Osteoblast (primary cell): ENCODE measurements around the gene MED13L. TPM values are rescaled to one million over a fixed set of nuclear protein-coding genes. Genes with fewer than 3 reads are reported as not detected.
"Not testable (repeated sequence)": the region's sequence is repeated elsewhere in the genome, so short reads cannot be mapped to it uniquely, and the experiment has no call there.

Experiments used
- DNase-seq: peaks from one replicate; pipeline ENCODE4 v3.0.0; 2011; ENCODE audit warnings: low spot score, mixed read lengths; ENCODE audit not compliant: insufficient read length; ENCODE audit errors: missing footprints
- H2AFZ ChIP-seq: 2 replicates; pipeline ENCODE4 v1.6.0; 2011; ENCODE audit warnings: mild to moderate bottlenecking, low read length
- H3K27ac ChIP-seq: 2 replicates; pipeline ENCODE4 v1.5.1; 2011; ENCODE audit warnings: mild to moderate bottlenecking, low read depth, low read length, moderate library complexity
- H3K27me3 ChIP-seq: 2 replicates; pipeline ENCODE4 v1.6.0; 2012; ENCODE audit warnings: mild to moderate bottlenecking, control low read depth, inconsistent platforms, low read length, moderate library complexity; ENCODE audit not compliant: insufficient read depth
- H3K36me3 ChIP-seq: 2 replicates; pipeline ENCODE4 v1.5.1; 2011; ENCODE audit warnings: mild to moderate bottlenecking, low read length, control low read depth, moderate library complexity; ENCODE audit not compliant: insufficient read depth
- H3K4me1 ChIP-seq: 2 replicates; pipeline ENCODE4 v1.5.1; 2011; ENCODE audit warnings: mild to moderate bottlenecking, low read length, control low read depth, moderate library complexity; ENCODE audit not compliant: insufficient read depth
- H3K4me2 ChIP-seq: 2 replicates; pipeline ENCODE4 v1.6.0; 2011; ENCODE audit warnings: mild to moderate bottlenecking, low read length; ENCODE audit not compliant: insufficient read depth
- H3K4me3 ChIP-seq: fragments of 200-600 bp; sonication (generic); 3 replicates; pipeline ENCODE4 v1.5.1; 2012; ENCODE audit warnings: mild to moderate bottlenecking, low read length, inconsistent platforms; ENCODE audit not compliant: insufficient read depth
- H3K79me2 ChIP-seq: 2 replicates; pipeline ENCODE4 v1.6.0; 2012; ENCODE audit warnings: mild to moderate bottlenecking, low read length, control low read depth, inconsistent platforms; ENCODE audit not compliant: insufficient read depth
- H3K9me3 ChIP-seq: 2 replicates; pipeline ENCODE4 v1.5.1; 2011; ENCODE audit warnings: low read depth, low read length, control low read depth
- H4K20me1 ChIP-seq: 2 replicates; pipeline ENCODE4 v1.6.0; 2012; ENCODE audit warnings: mild to moderate bottlenecking, low read length, control low read depth; ENCODE audit not compliant: insufficient read depth
- total RNA-seq: library from RNA; depleted of rRNA; stranded (reverse); fragments of >200 nt; gene quantifications from 2 replicates; pipeline ENCODE4 v1.2.3, GENCODE V29; 2012
- TF ChIP-seq, protein P1 (sequence below): IDR thresholded peaks from 2 replicates; pipeline ENCODE4 v1.5.1; 2011; ENCODE audit warnings: mild to moderate bottlenecking, low read depth, low read length, moderate library complexity; ENCODE audit errors: extremely low read depth

MED13L gene
- total RNA-seq, 1 donor = 359 TPM

DNA sequence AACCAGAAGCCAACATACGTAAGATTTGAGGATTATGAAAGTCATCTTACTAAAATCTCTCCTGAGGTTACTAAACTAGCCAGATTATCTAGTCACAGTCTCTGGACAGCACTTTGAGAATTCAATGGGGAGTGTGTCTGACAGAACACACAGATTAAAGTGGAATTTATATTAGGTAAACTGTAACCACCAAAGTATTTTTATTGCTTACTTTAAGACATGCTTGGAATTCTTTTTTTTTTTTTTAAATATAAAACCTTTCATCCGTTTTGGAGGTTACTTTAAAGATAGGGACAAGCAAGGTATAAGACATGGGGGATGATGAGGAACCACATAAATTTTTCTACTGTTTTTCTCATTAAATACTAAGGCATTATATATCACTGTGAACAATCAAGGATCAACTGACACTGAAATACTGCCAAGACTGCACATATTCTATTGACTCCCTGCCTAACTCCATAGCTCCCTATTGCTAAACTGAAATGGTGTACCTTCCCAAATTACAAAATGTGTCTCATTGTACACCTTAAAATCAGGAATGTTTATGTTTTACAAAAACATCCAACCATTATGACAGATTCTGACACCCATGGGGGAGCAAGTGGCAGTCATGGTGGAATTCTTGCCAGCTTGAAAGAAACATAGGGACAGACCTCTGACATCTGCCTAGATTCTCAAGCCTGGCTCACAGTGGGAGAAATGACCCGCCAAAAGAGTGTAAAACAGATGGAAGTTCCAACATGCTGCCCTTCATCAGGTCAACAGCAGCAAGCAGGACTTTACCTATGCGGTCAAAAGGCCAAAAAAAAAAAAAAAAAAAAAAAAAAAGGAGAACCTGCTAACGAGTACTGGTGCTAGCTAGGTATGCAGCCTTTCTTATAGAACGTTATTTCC lies 239.3 kb downstream of the MED13L start:
- peaks cover 22% of the 10 kb centered on the region for H3K4me1 ChIP-seq
- H3K9me3 ChIP-seq = no peaks in the 10 kb centered on the region
- H4K20me1 ChIP-seq = peaks cover 77% of the 10 kb centered on the region
- TF ChIP-seq, protein P1, sequence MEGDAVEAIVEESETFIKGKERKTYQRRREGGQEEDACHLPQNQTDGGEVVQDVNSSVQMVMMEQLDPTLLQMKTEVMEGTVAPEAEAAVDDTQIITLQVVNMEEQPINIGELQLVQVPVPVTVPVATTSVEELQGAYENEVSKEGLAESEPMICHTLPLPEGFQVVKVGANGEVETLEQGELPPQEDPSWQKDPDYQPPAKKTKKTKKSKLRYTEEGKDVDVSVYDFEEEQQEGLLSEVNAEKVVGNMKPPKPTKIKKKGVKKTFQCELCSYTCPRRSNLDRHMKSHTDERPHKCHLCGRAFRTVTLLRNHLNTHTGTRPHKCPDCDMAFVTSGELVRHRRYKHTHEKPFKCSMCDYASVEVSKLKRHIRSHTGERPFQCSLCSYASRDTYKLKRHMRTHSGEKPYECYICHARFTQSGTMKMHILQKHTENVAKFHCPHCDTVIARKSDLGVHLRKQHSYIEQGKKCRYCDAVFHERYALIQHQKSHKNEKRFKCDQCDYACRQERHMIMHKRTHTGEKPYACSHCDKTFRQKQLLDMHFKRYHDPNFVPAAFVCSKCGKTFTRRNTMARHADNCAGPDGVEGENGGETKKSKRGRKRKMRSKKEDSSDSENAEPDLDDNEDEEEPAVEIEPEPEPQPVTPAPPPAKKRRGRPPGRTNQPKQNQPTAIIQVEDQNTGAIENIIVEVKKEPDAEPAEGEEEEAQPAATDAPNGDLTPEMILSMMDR = no peak
- H3K79me2 ChIP-seq = peaks cover 94% of the 10 kb centered on the region
- H3K4me2 ChIP-seq = no peak overlapping the region
- no peaks in the 10 kb centered on the region for H3K27me3 ChIP-seq
- no peak overlapping the region for H3K4me3 ChIP-seq
- no peak overlapping the region for H2AFZ ChIP-seq
- no peaks in the 10 kb centered on the region for H3K36me3 ChIP-seq
- no peak overlapping the region for H3K27ac ChIP-seq
- DNase-seq = peak; percentile 34

DNA sequence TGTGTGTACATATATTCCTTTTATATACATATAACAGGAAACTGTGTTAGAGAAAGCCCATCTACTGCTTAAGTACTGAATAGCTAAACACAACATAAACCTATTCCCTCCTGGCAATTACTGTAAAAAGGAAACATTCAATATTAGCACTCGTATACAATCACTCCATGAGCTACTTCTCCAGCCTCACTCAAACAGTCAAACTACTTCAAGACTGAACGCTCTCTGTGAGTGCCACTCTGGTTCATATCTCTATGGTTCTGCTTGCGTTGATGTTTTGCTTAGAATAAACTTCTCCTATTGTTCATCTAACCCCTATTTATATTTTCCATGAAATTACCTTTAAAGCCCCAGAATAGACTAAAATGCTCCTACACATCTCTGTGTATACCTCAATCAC lies 243.7 kb downstream of the MED13L start:
- Histone ChIP-seq H3K79me2 (peaks cover 85% of the 10 kb centered on the region), H3K27ac (no peak overlapping the region), H3K27me3 (no peaks in the 10 kb centered on the region), H2AFZ (no peak overlapping the region), H3K9me3 (no peaks in the 10 kb centered on the region), H4K20me1 (peaks cover 55% of the 10 kb centered on the region), H3K4me1 (peaks cover 6% of the 10 kb centered on the region), H3K4me3 (no peak overlapping the region), H3K4me2 (no peak overlapping the region), H3K36me3 (no peaks in the 10 kb centered on the region)
- DNase-seq = peak; percentile 59
- TF ChIP-seq, protein P1 = no peak

DNA sequence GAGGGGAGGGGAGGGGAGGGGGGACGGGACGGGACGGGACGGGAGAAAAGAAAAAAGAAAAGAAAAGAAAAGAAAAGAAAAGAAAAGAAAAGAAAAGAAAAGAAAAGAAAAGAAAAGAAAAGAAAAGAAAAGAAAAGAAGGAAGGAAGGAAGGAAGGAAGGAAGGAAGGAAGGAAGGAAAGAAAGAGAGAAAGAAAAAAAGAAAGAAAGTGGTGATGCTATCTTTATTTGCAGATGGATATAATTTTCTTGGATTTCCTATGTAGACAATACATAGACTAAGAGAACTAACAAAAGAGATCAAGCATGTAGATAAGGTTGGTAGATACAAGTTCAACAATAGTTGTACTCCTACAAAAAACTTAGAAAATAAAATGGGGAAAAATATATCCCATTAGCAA lies 245.9 kb downstream of the MED13L start:
- DNase-seq, H3K9me3 ChIP-seq, H3K4me1 ChIP-seq, H2AFZ ChIP-seq, H3K4me2 ChIP-seq, H3K4me3 ChIP-seq, H3K36me3 ChIP-seq, H3K27me3 ChIP-seq, H3K27ac ChIP-seq: not testable (repeated sequence)
- Histone ChIP-seq H4K20me1 (peaks cover 57% of the 10 kb centered on the region), H3K79me2 (peaks cover 88% of the 10 kb centered on the region)

DNA sequence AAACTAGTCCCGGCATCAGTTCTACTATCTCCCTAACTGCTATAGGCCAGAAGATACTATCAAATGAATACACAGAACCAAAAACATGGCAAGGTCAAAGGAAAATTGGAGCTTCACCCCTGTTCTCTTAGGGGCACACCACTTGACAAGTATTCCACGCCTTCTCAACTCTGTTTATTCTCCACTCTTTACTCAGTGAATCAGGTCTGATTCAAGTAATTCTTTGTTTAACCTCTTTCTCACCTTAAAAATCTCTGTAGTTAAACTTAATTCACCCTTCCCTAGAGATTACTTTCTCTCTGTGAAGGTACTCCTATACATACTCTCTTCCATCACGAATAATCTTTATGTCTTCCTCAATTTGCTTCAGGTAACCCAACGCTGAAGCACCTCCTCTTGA lies 248.9 kb downstream of the MED13L start:
- H3K36me3 ChIP-seq = no peaks in the 10 kb centered on the region
- no peak overlapping the region for H3K27ac ChIP-seq
- H3K9me3 ChIP-seq = no peaks in the 10 kb centered on the region
- H3K27me3 ChIP-seq = no peaks in the 10 kb centered on the region
- no peak overlapping the region for H2AFZ ChIP-seq
- H4K20me1 ChIP-seq = peaks cover 51% of the 10 kb centered on the region
- no peak overlapping the region for H3K4me3 ChIP-seq
- no peaks in the 10 kb centered on the region for H3K4me1 ChIP-seq
- H3K79me2 ChIP-seq = peaks cover 87% of the 10 kb centered on the region
- no peak overlapping the region for H3K4me2 ChIP-seq
- no peak for DNase-seq
- TF ChIP-seq, protein P1 = no peak
